ENCODE data around the gene ASCL4. TPM values are rescaled to one million over a fixed set of nuclear protein-coding genes. Genes with fewer than 3 reads are reported as not detected.

Gene ASCL4
- total and polyA plus RNA-seq, 9 of the 15 experiments (the other 6 are each of a cell fraction or from before 2014, with no cell fraction given): not detected

- TF ChIP-seq ZNF318 (IDR thresholded peaks at IDR 0.05; ENCODE audit: borderline replicate concordance in 1 of 2, low read depth in 1 of 2): peak in 1 of 2 experiments; percentile 46; a peak in 1 of 4 replicates
- TF ChIP-seq CGGBP1 (CRISPR knock-in tag; IDR thresholded peaks at IDR 0.05): no peak
- no peak for TF ChIP-seq ZNF583 (CRISPR knock-in tag; IDR thresholded peaks at IDR 0.05)
- 0 out of 2 replicates have a peak, but pooled peaks have one; percentile 21 for TF ChIP-seq ELF2 (CRISPR knock-in tag; IDR thresholded peaks at IDR 0.05)
- TF ChIP-seq ATF3 (IDR thresholded peaks at IDR 0.05): peak; percentile 92
- no peak for TF ChIP-seq ATF3 (CRISPR knock-in tag; conservative IDR thresholded peaks at IDR 0.05)
- no peak for TF ChIP-seq CREB5 (CRISPR knock-in tag; IDR thresholded peaks at IDR 0.05)
- peak; percentile 99 for TF ChIP-seq REST (IDR thresholded peaks at IDR 0.05; ENCODE audit: borderline replicate concordance)
- no peak for TF ChIP-seq REST (CRISPR knock-in tag; IDR thresholded peaks at IDR 0.05; ENCODE audit: low read depth)
Measured at GRCh38 chr12:107759410-107759809, 15.1 kb upstream of the ASCL4 start (continued).

All from K562 (cell line).